GM12891 (cell line): Measurements from ENCODE around the gene DEGS1.

Experiments used
- PAX5 ChIP-seq: IDR thresholded peaks from 2 replicates; pipeline ENCODE4 v1.6.1; 2011; ENCODE audit warnings: low read length, moderate library complexity, mild to moderate bottlenecking; ENCODE audit not compliant: insufficient read depth, severe bottlenecking
- POLR2A ChIP-seq: IDR thresholded peaks from 2 replicates; pipeline ENCODE4 v1.6.1; 2011; ENCODE audit warnings: low read depth, low read length, control low read depth
- POLR2AphosphoS5 ChIP-seq: IDR thresholded peaks from 2 replicates; pipeline ENCODE4 v1.6.1; 2011; ENCODE audit warnings: low read depth, low read length, control low read depth
- POU2F2 ChIP-seq: IDR thresholded peaks from 2 replicates; pipeline ENCODE4 v1.6.1; 2011; ENCODE audit warnings: low read depth, mild to moderate bottlenecking, control low read depth, low read length, moderate library complexity
- SPI1 ChIP-seq: IDR thresholded peaks from 2 replicates; pipeline ENCODE4 v1.6.1; 2011; ENCODE audit warnings: low read depth, low read length, control low read depth
- TAF1 ChIP-seq: IDR thresholded peaks from 2 replicates; pipeline ENCODE4 v1.6.1; 2011; ENCODE audit warnings: low read depth, low read length, control low read depth

DNA sequence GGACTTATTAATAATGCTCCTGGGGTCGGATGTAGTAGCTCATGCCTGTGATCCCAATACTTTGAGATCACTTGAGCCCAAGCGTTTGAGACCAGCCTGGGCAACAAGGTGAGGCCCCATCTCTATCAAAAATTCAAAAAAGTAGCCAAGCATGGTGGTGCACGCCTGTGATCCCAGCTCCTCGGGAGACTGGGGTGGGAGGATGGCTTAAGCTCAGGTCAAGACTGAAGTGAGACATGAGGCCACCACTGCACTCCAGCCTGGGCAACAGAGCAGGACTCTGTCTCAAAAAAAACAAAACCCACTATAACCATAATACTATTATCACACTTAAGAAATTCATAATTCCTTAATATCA lies 1.6 kb upstream of the DEGS1 start:
- TF ChIP-seq POLR2A, result no peak
- TF ChIP-seq TAF1, result no peak
- TF ChIP-seq POLR2AphosphoS5, result no peak
- no peak for TF ChIP-seq SPI1
- TF ChIP-seq PAX5, result no peak
- no peak for TF ChIP-seq POU2F2
